Activated CD4-positive, alpha-beta T cell treated with anti-CD3 and anti-CD28 coated beads, Interleukin-2, amount 50 U/mL, for 16 hours (primary cell): ENCODE results near the gene AVPI1.
"Not testable (repeated sequence)": the region's sequence is repeated elsewhere in the genome, so short reads cannot be mapped to it uniquely, and the experiment has no call there.

Source experiments
- DNase-seq: peaks from one replicate; pipeline ENCODE4 v3.0.0-alpha.2; 2020

Gene AVPI1

DNA sequence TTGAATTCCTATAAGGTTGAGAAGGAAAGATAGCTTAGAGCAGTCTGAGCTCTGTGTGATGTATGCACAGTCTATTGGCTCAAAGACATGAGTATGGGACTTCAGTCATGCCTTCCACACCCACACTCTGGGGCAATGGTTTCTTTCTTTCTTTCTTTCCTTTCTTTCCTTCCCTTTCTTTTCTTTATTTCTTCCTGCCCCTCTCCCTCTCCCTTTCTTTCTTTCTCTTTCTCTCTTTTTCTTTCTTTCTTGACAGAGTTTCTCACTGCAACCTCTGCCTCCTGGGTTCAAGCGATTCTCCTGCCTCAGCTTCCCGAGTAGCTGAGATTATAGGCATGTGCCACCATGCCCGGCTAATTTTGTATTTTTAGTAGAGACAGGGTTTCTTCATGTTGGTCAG, 48.0 kb downstream of the AVPI1 start:
- not testable (repeated sequence) for DNase-seq

DNA sequence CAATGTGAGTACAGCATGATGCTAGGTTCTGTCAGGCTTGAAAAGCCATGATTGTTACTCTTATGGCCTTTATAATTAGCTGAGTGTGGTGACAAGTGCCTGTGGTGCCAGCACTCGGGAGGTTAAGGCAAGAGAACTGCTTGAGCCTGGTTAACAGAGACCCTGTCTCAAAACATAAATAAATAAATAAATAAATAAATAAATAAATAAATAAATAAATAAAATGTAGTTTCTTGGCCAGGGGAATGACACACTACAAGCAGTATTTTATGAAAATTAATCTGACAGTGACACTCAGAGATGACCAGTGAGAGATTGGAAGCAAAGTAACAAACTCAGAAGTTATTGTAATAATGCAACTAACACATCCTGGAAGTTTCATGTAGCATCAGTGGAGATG, 51.5 kb downstream of the AVPI1 start:
- DNase-seq = no peak

DNA sequence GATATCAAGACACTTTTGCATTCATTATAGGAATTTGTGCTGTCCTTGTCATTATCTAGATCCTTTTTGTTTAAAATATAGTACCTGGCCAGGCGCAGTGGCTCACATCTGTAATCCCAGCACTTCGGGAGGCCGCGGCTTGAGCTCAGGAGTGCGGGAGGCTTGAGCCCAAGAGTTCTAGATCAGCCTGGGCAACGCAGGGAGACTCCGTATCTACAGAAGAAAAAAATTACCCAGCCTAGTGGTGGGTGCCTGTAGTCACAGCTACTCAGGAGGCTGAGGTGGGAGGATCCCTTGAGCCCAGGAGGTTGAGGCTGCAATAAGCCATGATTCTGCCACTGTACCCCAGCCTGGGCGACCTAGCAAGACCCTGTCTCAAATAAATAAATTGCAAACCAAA, 53.1 kb downstream of the AVPI1 start:
- peak; percentile 45 for DNase-seq

DNA sequence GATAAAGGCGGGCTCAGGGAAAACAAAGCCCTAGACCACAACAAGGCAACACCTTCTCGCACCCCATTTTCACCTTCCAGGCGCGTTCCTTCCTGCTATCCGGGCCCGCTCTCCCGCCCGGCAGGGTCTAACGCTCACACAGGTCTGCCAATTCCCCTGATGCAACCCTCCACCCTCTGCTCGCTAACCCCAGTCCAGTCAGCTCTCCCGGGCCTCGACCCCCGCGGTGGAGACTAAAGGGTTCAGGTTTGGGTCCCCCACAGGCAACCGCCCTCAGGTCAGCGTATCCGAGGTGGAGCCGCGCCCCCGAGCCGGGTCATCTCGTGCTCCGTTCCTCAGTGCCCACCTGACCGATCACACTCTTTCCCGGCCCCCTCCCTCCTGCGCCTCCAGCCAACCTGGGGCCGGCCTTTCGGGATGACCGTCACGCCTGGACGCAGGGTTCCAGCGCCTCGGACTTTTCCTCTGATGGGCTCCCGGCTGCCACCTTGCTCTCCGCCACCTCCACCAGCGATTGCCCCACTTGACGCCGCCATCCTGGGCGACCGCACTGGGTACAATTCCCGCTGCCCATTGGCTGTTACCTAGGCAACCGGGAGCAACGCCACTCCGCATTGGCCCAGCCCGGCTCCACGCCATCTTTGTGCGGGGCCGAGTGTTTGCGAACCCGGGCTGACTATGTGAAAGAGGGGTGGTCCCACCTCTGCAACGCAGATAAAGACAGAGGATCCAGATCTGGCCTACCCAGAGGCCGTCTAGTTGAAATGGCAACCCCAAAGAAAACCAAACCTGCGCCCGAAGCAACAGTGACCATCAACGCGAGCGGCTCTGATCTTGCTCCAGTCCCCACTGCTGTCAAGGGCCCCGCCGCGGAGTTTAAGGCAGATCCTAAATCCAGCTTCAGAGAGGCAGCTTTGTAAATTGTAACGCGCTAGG, 53.8 kb downstream of the AVPI1 start, which contains the start of gene MORN4:
TSS of gene MORN4 (minus strand) at position 552 of the 936 bp plus-strand sequence. CDS start 13,847 bp downstream, outside the sequence.
- DNase-seq = peak; percentile 95

DNA sequence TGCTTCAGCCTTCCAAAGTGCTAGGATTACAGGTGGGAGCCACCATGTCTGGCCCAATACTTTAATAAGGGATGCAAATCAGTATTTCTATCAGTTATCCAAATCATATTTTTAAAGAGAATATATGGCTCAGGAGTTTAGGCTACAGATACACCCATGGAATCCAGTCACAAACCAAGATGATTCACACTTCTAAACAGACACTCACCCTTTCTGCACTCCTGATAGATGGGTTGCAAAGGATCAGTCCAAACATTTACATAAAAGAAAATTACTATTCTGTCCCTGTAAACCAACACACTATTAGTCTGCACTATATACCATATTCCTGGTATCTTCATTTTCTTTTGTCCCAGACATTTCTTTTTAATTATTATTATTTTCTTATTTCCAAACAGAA, 55.9 kb downstream of the AVPI1 start:
- DNase-seq = no peak

DNA sequence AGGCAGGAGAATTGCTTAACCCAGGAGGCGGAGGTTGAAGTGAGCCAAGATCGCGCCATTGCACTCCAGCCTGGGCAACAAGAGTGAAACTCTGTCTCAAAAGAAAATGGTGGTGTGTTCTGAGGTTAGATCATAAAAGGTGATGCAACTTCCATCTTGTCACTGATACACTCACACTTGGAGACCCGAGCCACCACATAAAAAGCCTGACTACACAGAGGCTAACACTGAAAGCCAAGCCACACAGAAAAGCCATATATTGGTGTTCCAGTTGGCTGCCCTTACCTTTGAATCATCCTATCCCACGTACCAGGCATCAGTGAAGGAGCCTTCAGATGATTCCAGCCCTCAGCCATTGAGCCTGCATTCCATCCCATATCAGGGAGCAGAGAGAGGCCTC, 57.8 kb downstream of the AVPI1 start:
- no peak for DNase-seq

DNA sequence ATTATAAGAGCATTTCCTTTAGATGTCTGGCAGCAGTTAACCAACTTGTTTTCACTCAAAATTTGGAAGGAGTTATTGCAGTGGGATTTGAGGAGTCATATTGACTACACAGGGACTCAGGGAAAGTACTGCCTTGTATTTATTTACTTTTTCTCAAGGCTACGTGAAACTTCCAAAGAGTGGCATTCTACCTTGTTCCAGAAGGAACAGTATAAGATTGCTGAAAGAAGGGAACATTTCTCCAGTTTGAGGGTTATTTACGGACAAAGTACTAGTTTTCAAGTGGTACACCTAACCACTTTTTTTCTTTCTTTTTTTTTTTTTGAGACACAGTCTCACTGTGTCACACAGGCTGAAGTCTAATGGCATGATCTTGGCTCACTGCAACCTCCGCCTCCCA, 58.8 kb downstream of the AVPI1 start:
- DNase-seq = no peak

DNA sequence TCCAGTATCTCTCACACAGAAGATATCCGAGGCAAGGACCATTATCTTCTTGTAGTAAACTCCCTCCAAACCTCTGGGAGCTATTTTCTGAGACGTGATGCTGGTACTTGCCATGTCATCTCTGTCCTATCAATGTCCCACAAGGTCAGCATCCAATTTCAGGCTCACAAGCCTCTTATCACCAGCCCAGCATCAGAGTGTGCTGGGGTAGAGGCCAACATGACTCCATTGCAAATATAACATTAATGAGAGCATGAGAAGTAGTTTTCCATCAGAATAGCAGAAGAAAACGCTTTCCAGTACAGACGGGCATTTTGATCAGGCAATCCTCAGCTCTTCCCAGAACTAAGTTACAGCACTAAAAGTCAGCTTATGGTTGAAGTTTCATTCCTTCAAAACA, 59.3 kb downstream of the AVPI1 start:
- no peak for DNase-seq
